Activated CD8-positive, alpha-beta memory T cell treated with anti-CD3 and anti-CD28 coated beads, Interleukin-2, amount 50 U/mL, for 1 hour (primary cell): ENCODE measurements around the gene MLXIP.
"Not testable (repeated sequence)": the region's sequence is repeated elsewhere in the genome, so short reads cannot be mapped to it uniquely, and the experiment has no call there.

Source experiments
- DNase-seq: peaks from one replicate; pipeline ENCODE4 v3.0.0-alpha.2; 2020; ENCODE audit errors: extremely low read depth

MLXIP gene

DNA sequence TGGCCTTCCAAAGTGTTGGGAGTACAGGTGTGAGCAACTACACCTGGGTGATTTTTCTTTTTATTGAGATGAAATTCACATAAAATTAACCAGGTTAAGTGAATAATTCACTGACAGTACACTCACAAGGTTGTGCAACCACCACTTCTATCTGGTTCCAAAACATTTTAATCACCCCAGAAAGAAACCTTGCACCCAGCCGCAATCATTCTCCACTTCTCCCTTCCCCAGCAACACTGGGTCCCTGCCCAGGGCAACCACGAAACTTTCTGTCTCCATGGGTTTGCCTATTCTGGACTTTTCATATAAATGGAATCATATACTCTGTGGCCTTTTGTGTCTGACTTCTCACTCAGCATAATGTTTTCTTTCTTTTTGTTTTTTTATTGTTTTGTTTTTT, 26.3 kb upstream of the MLXIP start:
- DNase-seq, result no peak

DNA sequence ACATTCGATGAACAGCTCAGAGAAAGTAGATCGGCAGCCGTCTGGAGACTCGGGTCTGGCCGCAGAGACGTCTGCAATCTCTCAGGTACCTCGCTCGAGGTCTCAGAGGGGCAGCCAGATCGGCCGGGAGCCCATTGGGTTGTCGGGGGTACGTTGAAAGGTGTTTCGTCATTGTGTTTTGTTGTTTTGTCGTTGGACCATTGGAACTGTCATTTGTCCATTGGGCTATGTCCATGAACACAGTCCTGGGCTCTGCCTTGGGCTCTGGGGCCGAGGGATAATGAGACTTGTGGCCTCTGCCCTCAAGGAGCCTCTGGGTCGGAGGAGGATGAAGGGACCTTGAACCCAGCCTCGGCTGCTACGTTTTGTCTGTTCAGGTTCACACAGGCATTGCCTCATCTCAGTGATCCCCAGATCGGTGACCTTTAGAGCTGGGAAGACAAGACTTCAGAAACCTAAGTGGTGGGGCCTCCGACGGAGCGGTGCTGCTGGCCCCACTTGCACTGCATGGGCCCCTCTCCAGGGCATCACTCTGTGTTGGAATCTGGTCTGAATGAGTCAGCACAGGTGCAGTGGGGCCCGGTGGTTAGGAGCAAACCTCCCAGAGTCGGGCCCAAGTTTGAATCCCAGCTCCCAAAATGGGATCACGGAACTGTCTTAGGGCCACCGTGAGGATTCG, 23.6 kb upstream of the MLXIP start:
- no peak for DNase-seq

DNA sequence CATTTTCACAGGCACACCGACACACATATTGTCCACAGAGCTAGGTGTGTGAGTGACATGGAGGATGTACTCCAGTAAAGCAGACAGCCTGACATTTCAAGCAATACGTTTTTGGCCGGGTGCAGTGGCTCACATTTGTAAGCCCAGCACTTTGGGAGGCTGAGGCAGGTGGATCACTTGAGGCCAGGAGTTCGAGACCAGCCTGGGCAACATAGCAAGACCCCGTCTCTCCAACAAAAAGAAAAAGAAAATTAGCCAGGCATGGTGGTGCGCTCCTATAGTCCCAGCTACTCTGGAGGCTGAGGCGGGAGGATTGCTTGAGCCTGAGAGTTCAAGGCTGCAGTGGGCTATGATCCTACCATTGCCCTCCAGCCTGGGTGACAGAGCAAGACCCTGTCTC, 22.1 kb upstream of the MLXIP start:
- DNase-seq, result not testable (repeated sequence)

DNA sequence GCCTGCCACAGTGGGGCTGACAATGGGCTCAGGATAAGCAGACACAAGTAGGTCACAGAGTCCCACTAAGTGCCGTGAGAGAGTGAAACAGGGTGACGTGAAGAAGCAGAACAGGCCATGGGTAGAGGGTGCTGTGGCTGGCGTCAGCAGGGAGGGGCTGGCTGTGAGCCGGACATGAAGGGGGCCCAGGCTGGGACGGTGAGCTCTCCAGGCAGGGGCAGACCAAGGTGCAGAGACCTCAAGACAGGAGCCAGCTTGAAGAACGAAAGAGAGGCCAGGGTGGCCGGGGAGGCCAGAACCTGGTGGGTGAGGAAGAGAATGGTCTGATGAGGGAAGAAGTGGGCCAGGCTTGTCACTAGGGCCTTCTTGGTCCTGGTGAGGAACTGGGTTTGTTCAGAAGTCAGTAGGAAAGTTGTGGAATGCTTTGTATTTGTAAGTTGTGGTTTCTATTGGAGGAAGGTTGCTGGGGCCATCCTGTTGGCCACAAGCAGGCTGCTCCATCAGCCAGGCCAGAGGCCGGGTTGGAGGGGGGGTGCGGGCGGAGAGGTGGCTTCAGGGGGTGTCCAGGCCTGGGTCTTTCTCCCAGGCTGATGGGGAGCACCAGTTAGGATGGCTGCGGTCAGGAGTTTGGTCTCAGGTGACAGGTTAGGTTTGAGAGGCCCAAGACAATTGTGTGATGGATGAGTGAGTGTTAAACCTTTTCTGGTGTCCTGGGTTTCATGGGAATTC, 21.4 kb upstream of the MLXIP start:
- no peak for DNase-seq

DNA sequence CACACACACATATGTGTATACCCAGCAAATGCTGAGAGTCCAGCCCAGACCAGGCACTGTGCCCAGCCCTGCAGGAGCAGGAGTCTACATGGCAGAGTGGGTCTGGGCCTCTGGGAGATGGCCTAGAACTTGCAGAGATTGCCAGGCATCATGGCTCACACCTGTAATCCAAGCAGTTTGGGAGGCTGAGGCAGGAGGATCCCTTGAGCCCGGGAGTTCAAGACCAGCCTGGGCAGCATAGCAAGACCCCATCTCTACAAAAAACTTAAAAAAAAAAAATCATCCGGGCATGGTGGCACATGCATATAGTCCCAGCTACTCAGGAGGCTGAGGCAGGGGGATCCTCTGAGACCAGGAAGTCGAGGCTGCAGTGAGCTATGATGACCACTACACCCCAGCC, 20.8 kb upstream of the MLXIP start:
- no peak for DNase-seq

DNA sequence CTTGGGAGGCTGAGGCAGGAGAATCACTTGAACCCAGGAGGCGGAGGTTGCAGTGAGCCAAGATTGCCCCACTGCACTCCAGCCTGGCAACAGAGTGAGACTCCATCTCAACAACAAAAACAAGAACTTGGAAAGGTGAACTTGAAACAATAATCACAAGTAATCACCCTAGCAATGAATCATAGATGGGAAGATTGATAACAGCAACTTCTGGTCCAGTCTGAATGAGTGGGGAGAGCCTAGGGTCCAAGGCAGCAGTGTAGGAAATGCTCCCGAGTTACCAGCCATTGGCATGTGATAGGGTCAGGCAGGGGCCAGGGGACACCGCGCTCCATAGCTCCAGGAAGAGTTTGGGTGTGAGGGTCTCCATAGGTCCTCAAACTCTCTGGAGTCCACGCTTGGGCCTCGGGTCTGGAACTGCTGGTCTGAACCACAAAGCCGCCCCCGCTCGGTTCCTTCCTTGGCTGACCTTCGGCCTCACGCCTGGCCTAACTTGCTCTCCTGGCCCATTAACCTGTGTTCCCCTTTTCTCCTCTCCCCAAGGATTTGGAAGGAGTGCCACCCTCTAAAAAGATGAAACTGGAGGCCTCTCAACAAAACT, 19.9 kb upstream of the MLXIP start:
- no peak for DNase-seq

DNA sequence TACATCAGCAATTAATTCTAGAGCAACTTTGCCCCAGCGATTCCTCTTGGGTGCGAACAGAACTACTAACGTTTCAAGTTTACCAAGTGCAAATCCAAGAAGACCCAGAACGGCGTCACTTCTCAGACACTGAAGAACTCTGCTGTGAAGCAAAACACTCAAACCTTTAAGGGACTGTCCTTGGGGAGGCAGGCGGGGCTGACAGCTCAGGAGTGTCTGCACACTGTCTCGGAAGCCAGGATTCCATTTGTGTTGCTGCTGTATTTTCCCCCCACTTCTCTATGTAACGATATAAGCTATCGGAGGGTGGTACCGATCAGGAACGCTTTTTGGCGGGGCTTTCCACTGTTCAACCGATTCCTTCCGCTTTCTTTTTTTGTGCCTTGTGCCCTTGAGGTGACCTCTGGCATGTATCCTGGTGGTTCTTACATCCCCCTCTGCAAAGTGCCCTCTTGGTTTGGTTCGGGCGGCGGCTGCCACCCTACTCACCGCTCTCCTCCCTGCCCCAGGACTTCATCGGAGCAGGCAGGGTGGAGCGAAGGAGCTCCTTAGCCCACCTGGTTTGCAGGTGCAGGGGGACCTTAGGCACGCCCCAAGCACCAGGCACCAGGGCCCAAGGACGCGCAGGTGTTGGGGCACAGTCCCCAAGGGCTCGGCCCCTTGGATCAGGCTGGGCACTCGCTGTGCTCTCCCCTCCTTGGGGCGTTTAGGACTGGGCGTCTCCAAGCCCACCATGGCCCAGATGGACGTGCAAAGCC, 19.2 kb upstream of the MLXIP start:
- no peak for DNase-seq

DNA sequence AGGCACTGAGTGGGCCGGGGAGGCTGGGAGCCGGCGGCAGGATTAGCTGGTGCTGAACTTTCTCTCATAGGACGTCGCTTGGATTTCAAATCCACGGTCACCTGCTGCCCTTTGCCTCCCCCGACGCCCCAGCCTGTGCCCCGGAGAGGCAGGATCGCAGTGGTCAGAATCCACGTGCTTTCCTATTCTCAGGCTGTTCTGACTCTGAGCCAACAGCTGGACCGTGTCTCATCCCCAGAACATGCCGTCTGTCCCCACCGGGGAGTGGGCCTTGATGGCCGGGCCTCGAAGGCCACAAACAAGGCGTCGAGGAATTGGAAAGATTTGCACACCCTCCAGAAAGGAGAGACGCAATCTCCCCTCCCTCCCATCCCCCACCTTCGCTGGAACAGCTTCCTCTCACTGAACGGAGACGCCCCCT, 18.5 kb upstream of the MLXIP start:
- no peak for DNase-seq

DNA sequence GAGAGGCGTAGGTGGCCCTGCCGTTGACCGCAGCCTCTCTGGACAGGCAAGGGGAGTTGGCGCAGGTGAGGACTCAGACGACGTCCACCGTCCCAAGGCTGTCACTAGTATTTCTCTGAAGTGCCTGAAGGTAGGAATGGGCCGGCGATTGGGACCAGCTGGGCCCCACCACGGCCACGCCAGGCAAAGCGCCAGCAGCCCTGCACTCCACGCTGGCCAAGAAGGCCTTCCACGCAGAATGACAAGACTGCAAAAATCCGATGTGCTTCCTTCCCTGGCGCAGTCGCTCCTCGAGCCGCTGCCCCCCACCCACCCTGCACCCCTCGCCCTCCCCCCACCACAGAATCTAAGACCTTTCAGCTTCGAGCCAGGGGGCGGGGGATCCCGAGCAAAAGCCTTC, 17.3 kb upstream of the MLXIP start:
- no peak for DNase-seq

DNA sequence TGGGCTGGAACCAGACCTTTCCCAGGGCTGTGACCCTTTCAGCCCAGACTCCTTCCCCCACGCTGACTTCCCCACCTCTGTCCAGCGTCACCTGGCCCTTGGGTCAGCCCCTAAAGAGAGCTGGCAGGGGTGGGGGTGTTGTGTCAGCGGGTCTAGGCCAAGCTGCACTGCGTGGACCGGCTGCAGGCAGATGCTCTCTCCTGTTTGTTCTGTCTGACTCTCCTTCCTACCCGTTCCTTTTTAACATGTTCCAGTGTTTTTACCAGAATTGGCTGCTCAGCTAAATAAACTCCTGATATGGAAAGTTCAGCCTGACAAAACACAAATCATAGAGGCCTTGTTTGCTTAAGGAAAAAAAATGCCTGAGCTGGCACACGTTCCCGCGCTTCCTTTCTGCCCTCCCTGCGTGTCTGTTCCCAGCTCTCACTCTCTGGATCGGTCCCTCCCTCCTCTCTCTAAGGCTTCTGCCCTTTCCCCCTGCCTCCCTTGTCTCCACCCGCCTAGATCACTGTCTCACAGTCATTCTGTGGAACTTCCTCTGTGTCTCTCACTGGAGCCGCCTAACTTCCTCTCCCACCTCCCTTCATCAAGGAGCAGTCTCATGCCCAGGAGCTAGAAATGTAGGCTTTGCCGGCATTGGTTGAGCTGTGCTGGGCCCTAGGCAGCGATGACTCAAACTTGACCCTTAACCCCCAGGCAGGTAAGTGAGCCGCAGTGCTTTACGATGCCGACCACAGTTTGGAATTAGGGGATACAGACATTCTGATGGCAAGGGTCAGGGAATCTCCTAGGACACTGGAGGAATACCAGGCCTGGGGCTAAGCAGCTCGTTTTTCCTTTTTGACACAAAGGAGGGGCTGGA, 15.5 kb upstream of the MLXIP start:
- no peak for DNase-seq

DNA sequence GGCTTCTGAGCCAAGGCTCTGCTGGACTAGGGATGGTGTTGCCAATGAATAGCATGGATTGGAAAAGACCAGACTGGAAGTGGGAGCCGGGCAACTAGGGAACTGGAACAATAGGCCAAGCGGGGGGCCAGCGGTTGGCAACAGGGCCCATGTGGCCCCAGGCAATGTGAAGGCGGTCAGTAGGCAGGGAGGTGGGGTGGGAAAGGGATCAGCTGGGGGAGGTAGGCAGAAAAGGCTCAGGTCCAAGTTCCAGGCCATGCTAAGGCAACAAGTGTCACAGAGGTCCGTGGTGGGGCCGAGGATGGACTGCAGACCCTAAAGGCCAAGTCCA, 14.9 kb upstream of the MLXIP start:
- DNase-seq, result no peak

DNA sequence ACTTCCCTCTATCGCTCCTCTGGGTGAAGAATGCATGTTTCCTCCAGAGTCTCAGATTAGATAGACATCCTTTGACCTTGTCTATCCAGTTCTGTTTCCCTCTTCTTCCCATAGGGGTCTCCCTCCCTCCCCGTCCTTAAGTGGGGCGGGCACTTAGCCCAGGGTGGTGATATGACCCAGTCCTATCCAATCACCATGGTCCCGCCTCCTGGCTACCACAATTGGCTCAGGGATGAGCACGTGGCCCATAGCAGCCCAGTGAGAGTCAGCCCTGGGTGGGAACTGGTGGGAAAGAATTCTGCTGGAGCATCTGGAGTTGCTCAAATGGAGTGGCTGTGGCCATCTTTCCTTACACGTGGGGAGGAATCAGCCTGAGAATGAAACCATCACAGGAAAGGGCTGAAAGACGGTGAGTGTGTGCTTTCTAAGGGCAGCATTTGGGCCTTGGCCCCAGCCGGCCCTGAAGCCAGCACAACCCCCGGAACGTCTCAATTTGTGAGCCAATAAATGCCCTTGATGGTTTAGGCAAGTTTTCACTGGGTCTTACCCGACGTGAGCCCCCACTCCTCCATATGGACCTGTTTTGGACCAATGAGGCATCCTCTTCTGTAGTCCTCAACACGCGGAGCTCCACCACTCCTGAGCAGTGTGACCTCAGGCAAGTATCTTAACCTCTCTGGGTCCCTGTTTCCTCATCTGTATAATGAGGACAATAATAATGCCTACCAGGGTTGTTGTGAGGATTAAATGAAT, 14.4 kb upstream of the MLXIP start:
- no peak for DNase-seq

DNA sequence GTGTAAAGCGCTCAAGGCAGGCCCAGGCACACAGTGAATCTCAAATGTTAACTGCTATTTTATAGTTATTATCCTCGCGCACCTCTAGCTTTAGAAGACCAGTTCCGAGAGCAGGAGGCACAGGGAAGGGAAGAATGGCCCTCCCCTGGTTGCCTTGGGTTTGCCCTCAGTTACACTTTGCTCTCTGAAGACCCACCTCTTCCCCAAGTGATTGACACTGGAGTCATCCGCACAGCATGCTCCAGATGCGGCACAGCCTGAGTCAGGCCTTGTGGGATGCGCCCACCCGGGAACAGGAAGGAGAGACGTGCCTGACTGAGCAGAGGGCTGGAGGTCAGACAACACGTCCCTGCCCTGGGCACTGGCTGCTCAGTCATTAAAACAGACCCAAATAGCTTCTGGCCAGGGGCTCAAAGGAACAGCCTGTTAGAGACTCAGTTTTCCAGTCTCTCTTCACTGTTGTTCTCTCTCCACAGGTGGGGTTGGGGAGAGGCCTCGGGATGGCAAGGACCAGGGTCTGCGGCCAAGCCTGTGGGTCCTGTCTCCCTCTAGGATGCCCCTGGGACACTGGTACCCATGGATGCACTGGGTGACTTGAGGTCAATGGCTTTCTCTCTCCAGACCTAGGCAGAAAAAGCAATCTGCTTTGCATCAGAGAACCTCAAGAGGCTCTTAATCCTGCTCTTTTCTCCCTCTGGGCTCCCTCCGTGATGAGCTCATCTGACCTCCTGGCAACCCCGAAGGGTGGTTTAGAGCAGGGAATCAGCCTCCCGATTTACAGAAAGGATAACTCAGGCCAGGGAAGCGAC, 13.6 kb upstream of the MLXIP start:
- DNase-seq, result no peak

DNA sequence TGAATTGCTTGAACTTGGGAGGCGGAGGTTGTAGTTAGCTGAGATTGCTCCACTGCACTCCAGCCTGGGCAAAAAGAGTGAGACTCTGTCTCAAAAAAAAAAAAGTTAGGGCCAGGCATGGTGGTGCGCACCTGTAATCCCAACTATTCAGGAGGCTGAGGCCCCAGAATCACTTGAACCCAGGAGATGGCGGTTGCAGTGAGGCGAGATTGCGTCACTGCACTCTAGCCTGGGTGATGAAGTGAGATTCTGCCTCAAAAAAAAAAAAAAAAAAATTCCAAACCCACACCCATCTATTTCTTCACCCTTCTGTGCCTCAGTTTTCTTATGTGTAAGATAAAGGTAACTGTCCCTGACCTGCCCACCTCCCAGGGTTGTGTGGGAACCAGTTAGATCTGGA, 11.0 kb upstream of the MLXIP start:
- DNase-seq, result no peak

DNA sequence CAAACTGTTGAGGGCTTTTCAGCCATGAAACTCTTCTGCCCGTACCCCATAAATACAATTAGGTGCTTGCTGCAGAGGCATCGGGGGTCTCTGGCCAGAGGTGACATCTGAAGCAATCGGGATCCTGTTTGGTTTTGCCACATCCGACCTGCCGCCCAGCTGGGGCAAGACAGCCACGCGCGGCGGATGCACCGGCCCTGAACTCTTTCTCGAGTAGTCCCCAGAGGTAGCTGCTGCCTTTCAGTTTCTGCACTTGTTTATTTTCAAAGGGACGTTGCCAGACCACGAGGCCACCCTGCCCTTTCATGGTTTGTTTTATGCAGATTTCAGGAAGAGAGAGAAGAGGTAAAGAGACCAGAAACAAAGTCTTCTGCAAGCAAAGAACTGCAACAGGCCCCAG, 10.6 kb upstream of the MLXIP start:
- DNase-seq, result no peak

DNA sequence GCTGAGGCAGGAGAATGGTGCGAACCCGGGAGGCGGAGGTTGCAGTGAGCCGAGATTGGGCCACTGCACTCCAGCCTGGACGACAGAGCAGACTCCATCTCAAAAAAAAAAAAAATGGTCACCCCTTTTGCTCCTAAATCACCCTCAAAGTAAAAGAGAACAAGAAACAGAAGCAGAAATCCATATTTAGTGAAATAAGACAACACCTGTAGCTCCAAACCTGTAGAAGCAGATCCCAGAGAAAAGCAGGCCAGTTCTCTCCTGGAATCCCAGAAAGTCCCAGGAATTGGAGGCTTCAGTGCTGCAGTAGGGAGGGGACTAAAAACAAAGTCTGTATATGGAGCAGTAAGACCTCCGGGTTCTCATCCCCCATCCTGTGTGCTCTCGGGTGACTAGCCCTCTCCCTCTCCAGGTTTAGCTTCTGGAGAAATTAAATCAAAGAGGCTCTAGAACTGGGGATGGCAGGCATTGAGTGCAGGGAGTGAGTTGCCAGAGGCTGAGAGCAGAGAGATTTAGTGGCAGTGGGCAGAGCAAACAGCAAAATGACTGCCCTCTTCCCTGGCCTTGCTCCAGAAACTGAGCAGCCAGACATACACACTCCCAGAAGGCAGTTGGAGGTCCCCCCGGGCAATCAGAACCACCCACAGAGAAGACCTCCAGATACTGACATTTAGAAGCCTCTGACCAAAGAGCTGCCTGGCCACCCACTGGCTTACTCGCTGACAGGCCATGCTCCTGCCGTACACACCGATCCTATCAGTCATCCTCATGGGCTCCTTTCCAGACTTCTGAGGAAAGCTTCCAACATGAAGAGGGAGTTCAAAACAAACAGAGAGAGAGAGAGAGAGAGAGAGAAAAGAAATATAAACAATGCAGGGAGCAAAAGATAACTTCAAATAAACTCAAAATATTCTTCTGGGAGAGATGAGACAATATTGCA, 6.3 kb upstream of the MLXIP start:
- no peak for DNase-seq

DNA sequence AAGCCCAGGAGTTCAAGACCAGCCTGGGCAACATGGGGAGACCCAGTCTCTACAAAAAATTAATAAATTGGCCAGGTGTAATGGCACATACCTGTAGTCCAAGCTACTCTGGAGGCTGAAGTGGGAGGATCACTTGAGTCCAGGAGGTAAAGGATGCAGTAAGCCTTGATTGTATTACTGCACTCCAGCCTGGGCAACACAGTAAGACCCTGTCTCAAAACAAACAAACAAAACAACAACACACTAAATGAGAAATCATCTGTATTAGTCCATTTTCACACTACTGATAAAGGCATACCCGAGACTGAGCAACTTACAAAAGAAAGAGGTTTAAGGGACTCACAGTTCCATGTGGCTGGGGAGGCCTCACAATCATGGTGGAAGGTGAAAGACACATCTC, 4.7 kb upstream of the MLXIP start:
- no peak for DNase-seq

DNA sequence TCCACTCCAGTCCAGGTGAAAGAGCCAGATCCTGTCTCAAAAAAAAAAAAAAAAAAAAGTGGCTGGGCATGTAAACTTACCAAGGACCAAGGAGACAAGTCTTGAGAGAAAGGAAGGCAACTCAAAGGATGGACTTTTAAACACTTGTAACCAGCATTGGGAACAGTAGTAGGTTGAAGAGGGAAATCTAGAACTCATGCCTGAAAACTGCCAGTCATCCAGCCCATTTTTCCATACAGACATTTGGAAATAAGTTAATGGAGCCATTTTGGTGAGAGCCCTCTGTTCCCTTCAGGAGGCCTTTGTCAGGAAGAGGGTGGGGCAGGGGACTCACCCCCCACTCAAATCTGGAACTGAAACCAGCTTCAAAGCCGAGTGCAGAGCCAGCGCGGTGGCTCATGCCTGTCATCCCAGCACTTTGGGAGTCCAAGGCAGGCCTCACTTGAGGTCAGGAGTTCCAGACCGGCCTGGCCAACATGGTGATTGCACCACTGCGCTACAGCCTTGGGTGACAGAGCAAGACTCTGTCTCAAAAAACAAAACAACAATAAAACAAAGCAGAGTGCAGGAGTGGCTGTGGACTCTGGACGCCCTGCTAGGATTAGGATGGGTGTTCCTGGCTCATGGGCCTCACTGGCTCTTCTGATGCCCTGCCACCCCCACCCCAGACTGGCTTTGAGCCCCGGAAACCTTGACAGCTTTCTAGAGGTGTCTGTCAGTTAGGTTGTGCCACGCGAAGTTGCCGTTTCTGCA, 1.6 kb upstream of the MLXIP start:
- DNase-seq, result no peak
